ENCODE data around the gene SSTR3.
"Not testable (repeated sequence)": the region's sequence is repeated elsewhere in the genome, so short reads cannot be mapped to it uniquely, and the experiment has no call there.

SSTR3 gene

DNA sequence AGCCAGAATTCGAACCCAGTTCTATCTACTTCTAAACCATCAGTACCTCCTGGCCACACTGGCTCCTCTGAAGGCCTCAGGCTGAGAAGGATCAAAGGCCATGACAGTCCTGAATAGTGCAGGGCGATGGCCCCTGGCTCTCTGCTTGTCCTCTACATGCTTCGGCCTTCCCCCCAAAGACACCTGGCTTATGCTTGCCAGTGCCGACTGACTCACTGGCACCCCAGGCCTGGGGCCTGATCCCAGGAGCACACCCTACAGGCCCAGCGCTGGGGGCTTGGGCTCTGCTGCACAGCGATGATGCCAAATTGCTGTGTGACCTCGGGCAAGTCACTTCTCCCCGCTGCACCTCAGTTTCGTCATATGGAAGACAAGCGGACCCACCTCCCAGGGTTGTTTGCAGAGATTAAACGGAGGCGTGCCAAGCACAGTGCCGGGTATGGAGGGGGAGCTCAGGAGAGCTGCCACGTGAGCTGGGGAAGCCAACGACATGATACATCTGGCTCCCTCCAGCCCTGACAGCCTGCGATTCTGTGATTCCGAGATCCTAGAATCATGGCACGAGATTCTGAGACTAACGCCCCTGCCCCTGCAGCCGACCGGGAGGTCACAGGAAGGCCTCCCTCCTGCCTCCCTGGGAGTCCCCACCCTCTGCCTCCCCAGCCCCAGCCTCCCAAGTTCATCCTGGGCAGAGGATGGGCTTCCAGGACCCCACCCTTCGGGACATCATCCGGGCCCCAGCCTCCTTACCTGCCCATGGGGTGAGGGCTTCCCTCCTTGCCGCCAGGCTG lies 1.0 kb downstream of the SSTR3 start:
- DNase-seq (ENCODE audit: low spot score) = no peak

GRCh38 chr22:37210041-37210803 lies 2.1 kb downstream of the SSTR3 start:
- peak; percentile 37 for DNase-seq (ENCODE audit: low spot score)

DNA sequence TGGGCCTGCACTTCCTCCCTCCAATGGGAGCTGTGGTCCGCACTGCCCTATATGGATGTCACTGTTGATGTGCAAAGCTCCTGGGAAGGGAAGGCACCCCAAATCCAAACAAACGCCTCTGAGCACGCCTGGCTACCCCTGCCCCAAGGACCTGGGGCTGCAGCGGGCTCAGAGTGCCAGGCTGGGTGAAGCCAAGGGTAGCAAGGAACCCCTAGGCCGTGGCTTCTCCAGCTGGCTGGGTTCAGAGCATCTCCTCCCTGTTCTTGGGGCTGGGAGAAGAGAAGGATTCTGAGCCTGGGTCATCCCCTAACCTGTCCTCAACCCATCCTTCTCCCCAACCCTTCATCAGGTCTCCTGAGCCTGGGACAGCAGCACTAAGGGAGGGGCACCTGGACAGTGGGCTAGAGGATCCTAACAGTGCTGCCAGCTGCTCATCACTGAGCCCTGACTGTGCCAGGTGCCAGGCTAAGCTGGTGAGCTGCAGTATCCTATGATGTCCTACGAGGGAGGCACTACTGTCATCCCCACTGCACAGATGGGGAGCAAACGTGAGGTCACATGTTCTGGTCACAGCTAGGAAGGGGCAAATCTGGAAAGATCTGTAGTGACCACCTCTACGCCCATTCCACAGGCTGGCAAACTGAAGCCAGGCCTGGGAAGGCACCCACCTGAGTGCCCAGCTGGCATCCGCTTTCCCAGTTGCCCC lies 3.0 kb downstream of the SSTR3 start:
- DNase-seq (ENCODE audit: low spot score) = no peak

DNA sequence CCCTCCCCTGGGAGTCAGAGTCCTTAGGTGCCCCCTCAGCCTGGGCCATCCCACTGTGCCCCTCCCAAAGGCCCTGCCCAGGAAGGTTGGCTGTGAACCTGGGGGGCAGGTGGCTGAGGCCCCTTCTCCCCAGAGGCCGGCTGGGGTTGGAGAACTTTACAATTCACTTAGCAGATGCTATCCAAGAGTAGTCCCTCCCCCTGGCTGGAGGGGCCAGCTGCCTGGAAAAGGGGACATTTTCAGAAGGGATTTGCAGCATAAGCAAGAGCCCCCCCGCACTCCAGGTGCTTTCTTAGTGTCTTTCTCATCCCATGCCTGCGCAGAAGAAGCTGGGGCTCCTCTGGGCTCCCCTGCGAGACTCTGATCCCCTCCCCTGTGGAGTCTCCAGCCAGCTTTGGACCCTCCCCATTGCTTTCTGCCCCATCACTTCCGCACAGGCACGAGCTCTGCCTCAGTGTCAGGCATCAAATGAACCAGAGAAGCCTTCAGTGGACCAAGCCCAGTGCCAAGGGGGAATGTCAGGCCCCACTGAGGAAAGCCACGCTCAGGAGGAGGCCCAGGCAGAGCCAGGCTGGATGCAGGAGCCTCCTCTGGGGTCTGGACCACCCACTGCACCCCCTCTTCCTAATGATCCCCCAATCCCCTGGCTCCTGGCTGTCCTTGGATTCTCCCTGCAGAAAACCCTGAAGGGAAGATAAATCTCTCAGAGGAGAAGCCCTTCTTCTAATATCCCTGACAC lies 3.7 kb downstream of the SSTR3 start:
- no peak for DNase-seq (ENCODE audit: low spot score)

DNA sequence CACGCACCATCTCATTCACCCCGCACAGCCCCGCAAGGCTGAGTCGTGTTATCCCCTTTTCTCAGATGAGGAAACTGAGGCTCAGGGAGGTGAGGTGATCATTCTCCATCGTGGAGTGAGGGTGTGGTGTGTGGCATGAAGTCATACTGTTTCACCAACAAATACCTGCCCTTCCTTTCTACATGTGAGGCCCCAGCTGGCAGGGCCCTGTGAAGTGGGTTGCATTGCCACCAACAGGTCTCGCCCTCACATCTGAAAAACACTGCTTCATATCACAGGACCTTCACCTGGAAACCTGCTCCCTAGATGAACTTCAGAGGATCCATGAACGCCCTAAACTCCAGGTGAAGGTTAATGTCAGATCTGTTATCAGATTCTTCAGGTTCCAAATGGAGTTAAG lies 4.3 kb downstream of the SSTR3 start:
- DNase-seq (ENCODE audit: low spot score) = no peak

DNA sequence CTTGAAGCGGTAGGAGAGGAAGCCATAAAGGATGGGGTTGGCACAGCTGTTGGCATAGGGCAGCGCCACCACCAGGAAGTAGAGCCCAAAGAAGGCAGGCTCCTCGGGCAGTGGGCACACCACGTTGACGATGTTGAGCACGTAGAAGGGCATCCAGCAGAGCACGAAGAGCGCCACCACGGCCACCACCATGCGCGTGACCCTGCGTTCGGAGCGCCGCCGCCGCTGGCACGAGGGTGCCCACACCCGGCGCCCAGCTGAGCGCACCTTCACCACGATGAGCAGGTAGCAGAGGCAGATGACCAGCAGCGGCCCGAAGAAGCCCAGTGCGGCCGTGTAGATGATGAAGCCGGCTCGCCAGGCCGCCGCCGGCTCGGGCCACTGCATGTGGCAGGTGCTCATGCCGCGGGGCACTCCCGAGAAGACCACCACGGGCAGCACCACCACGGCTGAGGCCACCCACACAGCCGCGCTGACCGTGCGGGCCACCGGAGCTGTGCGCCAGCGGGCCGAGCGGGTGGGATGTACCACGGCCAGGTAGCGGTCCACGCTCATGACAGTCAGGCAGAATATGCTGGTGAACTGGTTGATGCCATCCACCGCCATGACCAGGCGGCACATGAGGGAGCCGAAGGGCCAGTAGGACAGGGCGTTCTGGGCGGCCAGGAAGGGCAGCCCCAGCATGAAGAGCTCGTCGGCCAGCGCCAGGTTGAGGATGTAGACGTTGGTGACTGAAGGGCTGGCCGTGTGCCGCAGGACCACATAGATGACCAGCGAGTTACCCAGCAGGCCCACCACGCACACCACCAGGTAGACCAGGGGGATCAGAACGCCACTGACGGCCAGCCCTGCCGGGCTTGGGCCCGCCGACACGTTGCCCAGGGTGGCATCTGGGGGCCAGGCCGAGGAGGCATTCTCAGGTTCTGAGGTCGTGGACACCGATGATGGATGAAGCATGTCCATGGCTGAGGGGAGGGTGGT lies 5.1 kb downstream of the SSTR3 start:
- no peak for DNase-seq (ENCODE audit: low spot score)

GRCh38 chr22:37206118-37206840 lies 6.0 kb downstream of the SSTR3 start:
- no peak for DNase-seq (ENCODE audit: low spot score)

- DNase-seq (ENCODE audit: low spot score) = no peak
Measured at GRCh38 chr22:37205046-37205445, 7.2 kb downstream of the SSTR3 start.

DNA sequence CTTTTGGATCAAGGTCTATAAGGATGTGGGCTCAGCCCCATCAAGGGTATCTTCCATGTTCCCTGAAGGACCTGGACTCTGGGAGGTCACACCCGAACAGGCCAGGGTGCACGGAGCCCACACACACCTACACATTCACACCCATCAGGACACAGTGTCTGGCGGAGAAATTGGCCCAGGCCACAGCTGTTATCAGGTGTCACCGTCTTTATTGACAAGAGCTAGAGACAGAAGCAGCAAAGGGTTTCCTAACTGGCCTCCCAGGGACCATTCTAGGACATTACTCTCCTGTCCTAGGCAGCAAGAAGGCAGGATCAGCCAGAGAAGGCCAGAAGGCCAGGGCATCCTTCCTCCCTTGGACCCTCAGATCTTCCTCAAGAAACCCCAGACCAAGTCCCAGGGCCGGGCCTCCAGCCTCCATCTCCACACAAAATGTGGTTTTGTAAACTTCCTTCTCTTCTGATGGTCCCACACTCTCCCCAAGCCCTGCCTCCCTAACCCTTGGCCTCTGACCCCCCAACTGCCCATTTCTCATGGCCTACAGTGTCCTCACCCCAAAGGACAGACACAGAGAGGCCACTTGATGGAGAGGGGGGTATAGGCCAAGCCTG lies 8.1 kb downstream of the SSTR3 start:
- DNase-seq (ENCODE audit: low spot score) = no peak

GRCh38 chr22:37203354-37204044 lies 8.8 kb downstream of the SSTR3 start:
- no peak for DNase-seq (ENCODE audit: low spot score)

DNA sequence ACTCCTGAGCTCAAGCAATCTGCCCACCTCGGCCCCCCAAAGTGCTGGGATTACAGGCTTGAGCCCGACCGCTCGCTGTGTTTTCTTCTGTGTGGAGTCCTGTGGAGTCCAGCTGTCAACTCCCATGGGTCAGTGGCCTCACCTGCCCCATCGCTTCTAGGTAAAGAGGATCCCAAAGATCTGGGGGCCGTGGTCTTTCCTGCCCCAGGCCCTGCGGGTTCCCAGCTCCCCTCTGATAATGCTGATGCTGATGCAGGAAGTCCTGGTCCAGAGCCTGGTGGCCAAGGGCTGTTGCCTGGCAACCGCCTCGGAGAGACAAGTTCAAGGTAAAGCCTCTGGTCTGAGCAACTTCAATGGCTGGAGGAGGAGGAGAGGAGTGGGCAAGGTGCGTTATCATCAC lies 9.6 kb downstream of the SSTR3 start:
- DNase-seq (ENCODE audit: low spot score) = no peak

DNA sequence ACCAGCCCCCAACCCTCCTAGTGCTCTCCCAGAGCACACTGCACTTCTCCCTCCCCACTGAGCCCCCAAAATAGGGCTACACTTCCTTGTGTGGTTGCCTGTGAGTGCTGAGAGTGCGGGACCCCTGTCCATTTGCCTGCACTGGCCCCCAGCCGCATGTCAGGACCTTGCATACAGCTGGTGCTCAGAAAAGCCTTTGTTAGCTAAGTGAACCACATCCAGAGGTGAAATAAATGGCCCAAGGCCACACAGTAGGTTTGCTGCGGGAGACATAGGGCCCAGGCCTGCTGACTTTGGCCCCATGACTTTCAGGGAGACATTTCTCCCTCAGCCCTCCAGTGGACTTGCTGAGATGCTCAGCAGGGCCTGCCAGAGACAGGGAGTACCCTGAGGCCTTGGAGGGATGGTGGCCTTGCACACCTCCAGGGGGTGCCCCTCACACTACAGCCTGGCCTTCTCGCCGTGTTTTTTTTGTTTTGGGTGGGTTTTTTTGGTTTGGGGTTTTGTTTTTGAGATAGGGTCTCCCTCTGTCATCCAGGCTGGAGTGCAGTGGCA lies 10.2 kb downstream of the SSTR3 start:
- no peak for DNase-seq (ENCODE audit: low spot score)

DNA sequence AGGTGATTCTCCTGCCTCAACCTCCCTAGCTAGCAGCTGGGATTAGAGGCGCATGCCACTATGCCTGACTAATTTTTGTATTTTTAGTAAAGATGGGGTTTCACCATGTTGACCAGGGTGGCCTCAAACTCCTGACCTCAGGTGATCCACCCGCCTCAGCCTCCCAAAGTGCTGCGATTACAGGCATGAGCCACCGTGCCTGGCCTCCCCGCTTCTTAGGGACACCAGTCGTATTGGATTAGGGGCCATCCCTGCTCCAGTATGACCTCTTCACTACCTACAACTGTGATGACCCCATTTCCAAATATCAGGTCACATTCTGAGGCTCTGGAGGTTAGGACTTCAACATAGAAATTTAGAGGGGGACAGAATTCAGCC lies 10.8 kb downstream of the SSTR3 start:
- DNase-seq (ENCODE audit: low spot score) = not testable (repeated sequence)

DNA sequence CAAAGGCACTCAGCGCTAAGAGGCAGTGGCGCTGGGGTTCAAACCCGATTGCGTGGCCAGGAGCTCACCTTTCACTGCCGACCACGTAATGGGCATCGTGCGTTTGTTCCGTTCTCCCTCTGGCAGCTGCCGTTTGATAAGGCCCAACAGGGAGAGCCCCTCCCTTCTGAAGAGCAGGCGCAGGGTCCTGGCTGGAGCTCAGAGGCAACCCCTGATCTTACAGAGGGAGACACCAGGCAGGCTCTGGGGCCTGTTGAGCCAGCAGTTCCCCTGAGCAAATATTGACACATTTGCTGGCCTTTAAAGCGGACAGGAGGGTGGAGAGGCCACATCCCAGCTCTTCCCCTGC lies 12.5 kb downstream of the SSTR3 start:
- DNase-seq (ENCODE audit: low spot score) = no peak

DNA sequence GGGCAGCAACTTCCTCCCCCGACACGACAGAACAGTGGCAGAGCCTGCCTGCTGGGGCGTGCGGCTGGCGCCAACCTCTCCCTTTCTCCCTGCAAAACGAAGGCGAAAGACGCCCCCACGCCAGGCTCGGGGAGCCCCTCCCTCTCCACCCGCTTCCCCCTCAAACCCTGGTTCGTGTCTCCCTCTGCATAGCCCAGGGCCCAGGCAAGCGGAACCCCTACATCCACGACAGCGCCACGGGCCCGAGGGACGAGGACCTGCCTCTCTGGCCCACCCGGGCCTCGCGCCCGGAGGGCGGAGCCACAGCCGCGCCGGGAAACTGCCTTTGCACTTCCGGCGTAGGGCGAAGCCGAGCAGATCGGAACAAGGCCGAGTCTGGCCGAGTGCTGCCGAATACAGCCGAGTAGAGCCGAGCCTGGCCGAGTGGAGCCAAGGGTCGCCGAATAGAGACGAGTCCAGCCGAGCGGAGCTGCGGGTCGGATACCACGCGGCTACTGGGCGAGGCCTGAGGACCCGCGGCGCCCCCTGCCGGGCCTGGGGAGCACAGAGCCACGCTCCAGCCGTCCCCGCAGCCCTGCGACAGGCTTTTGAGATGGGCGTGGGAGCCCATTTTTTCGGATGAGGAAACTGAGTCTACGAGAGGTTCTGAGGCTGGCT lies 13.0 kb downstream of the SSTR3 start:
- DNase-seq (ENCODE audit: low spot score) = peak; percentile 95

GRCh38 chr22:37198258-37199102 lies 13.8 kb downstream of the SSTR3 start:
- DNase-seq (ENCODE audit: low spot score) = peak; percentile 64

- peak; percentile 61 for DNase-seq (ENCODE audit: low spot score)
Measured at GRCh38 chr22:37197451-37198257, 14.6 kb downstream of the SSTR3 start.
